ENCODE data around the gene CPNE4.

DNA sequence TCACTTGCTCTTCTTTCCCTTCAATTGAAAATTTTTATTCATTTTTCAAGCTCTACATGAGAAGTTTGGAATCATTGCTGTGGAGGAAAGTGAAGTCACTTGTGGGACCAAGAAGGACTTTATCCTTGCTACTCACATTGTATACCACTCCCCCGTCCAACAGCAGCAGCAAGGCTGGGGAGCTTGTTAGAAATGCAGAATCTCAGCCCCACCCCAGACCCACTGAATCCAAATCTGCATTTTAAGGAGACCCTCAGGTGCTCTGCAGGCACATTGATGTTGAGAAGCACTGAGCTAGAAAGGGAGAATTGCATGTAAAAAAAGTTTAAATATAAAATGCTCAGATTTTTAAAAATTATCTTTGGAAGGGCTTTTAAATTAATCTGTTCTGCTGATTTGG, 329.7 kb downstream of the CPNE4 start:
- TF ChIP-seq, protein P1, sequence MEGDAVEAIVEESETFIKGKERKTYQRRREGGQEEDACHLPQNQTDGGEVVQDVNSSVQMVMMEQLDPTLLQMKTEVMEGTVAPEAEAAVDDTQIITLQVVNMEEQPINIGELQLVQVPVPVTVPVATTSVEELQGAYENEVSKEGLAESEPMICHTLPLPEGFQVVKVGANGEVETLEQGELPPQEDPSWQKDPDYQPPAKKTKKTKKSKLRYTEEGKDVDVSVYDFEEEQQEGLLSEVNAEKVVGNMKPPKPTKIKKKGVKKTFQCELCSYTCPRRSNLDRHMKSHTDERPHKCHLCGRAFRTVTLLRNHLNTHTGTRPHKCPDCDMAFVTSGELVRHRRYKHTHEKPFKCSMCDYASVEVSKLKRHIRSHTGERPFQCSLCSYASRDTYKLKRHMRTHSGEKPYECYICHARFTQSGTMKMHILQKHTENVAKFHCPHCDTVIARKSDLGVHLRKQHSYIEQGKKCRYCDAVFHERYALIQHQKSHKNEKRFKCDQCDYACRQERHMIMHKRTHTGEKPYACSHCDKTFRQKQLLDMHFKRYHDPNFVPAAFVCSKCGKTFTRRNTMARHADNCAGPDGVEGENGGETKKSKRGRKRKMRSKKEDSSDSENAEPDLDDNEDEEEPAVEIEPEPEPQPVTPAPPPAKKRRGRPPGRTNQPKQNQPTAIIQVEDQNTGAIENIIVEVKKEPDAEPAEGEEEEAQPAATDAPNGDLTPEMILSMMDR (IDR thresholded peaks at IDR 0.05) = no peak
- no peak for TF ChIP-seq EP300 (IDR thresholded peaks at IDR 0.05)
